Endodermal cell (in vitro differentiated cells): ENCODE data around the gene MAF. TPM values are rescaled to one million over a fixed set of nuclear protein-coding genes. Genes with fewer than 3 reads are reported as not detected.

Source experiments
- DNase-seq: peaks from one replicate; pipeline ENCODE4 v3.0.0-alpha.2; 2017
- H3K27ac ChIP-seq: 2 replicates; pipeline ENCODE4 v1.5.1; 2013; ENCODE audit warnings: mild to moderate bottlenecking, low read depth, low read length, moderate library complexity
- H3K27me3 ChIP-seq: 2 replicates; pipeline ENCODE4 v1.6.1; 2013; ENCODE audit warnings: mild to moderate bottlenecking, low read length, moderate library complexity; ENCODE audit not compliant: insufficient read depth, control insufficient read depth, poor library complexity, severe bottlenecking
- H3K36me3 ChIP-seq: 2 replicates; pipeline ENCODE4 v1.7.0; 2013; ENCODE audit warnings: mild to moderate bottlenecking, low read length, moderate library complexity; ENCODE audit not compliant: control insufficient read depth, insufficient read depth
- H3K4me1 ChIP-seq: one replicate; pipeline ENCODE4 v1.7.0; 2013; ENCODE audit warnings: low read length; ENCODE audit not compliant: control insufficient read depth, insufficient read depth
- H3K4me3 ChIP-seq: 2 replicates; pipeline ENCODE4 v1.5.1; 2013; ENCODE audit warnings: mild to moderate bottlenecking, low read length, moderate library complexity
- H3K9ac ChIP-seq: 2 replicates; pipeline ENCODE4 v1.6.1; 2013; ENCODE audit warnings: mild to moderate bottlenecking, low read length, moderate library complexity; ENCODE audit not compliant: poor library complexity, severe bottlenecking; ENCODE audit errors: extremely low read depth
- H3K9me3 ChIP-seq: 2 replicates; pipeline ENCODE4 v1.6.1; 2013; ENCODE audit warnings: mild to moderate bottlenecking, low read length, moderate library complexity; ENCODE audit not compliant: control insufficient read depth
- H3K27ac Mint-ChIP-seq: 2 replicates; pipeline ENCODE4 v1.8.0; 2020; ENCODE audit warnings: mixed read lengths
- H3K27me3 Mint-ChIP-seq: 2 replicates; pipeline ENCODE4 v1.8.0; 2021; ENCODE audit warnings: mild to moderate bottlenecking, mixed read lengths; ENCODE audit not compliant: insufficient read depth
- H3K36me3 Mint-ChIP-seq: 2 replicates; pipeline ENCODE4 v1.8.0; 2020; ENCODE audit warnings: low read depth, mixed read lengths
- H3K4me1 Mint-ChIP-seq: 2 replicates; pipeline ENCODE4 v1.8.0; 2020; ENCODE audit warnings: mixed read lengths
- H3K4me3 Mint-ChIP-seq: 2 replicates; pipeline ENCODE4 v1.8.0; 2020; ENCODE audit warnings: mild to moderate bottlenecking, moderate library complexity, mixed read lengths
- H3K9me3 Mint-ChIP-seq: 2 replicates; pipeline ENCODE4 v1.8.0; 2020; ENCODE audit warnings: mild to moderate bottlenecking, mixed read lengths
- WGBS, 2 experiments: methylation state at CpG; one replicate each; pipeline versions ENCODE4 v1.1.5 to v1.1.7; 2013; ENCODE audit warnings: missing lambda C conversion rate in 2 of 2, mixed read lengths in 1 of 2; ENCODE audit not compliant: insufficient coverage in 1 of 2, insufficient read length in 1 of 2; 5-methylcytosine and 5-hydroxymethylcytosine counted together
- total RNA-seq, 2 donors: library from RNA; stranded (reverse); fragmentation: NEBNext Ultra II Directional in 1 of 2; extraction: Animal tissue kit (Norgen Biotek cat#: 25700) in 1 of 2; gene quantifications; 2 replicates in 1 of 2; 3 replicates in 1 of 2; pipeline ENCODE4 v1.2.1, GENCODE V29; 2021
- TF ChIP-seq, protein P1 (sequence below): fragments of 200-600 bp; sonication (generic); conservative IDR thresholded peaks from 2 replicates; pipeline ENCODE4 v1.5.0; 2021; ENCODE audit warnings: antibody characterized with exemption, mild to moderate bottlenecking

The MAF gene
- total RNA-seq, 2 donors from 2014 or later: 1.5 to 5.1 TPM

- Histone ChIP-seq H3K27me3 (no peaks in the 10 kb centered on the region), H3K9me3 (no peaks in the 10 kb centered on the region), H3K36me3 (no peaks in the 10 kb centered on the region), H3K27ac (no peak overlapping the region), H3K4me1 (no peaks in the 10 kb centered on the region), H3K4me3 (no peak overlapping the region), H3K9ac (no peak overlapping the region)
- Mint-ChIP-seq H3K4me1 (peaks cover 3% of the 10 kb centered on the region), H3K9me3 (no peaks in the 10 kb centered on the region), H3K27me3 (peaks cover 2% of the 10 kb centered on the region), H3K4me3 (no peak overlapping the region), H3K27ac (no peak overlapping the region), H3K36me3 (no peaks in the 10 kb centered on the region)
- no peak for DNase-seq
- TF ChIP-seq, protein P1, sequence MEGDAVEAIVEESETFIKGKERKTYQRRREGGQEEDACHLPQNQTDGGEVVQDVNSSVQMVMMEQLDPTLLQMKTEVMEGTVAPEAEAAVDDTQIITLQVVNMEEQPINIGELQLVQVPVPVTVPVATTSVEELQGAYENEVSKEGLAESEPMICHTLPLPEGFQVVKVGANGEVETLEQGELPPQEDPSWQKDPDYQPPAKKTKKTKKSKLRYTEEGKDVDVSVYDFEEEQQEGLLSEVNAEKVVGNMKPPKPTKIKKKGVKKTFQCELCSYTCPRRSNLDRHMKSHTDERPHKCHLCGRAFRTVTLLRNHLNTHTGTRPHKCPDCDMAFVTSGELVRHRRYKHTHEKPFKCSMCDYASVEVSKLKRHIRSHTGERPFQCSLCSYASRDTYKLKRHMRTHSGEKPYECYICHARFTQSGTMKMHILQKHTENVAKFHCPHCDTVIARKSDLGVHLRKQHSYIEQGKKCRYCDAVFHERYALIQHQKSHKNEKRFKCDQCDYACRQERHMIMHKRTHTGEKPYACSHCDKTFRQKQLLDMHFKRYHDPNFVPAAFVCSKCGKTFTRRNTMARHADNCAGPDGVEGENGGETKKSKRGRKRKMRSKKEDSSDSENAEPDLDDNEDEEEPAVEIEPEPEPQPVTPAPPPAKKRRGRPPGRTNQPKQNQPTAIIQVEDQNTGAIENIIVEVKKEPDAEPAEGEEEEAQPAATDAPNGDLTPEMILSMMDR: no peak
- WGBS, 2 experiments: 90% methylated on average over 2 of the region's 2 CpGs; no CpG with 5 or more reads in 1 of the 2 experiments
These were observed 35.0 kb upstream of the MAF start for GRCh38 chr16:79635488-79635887.

DNA sequence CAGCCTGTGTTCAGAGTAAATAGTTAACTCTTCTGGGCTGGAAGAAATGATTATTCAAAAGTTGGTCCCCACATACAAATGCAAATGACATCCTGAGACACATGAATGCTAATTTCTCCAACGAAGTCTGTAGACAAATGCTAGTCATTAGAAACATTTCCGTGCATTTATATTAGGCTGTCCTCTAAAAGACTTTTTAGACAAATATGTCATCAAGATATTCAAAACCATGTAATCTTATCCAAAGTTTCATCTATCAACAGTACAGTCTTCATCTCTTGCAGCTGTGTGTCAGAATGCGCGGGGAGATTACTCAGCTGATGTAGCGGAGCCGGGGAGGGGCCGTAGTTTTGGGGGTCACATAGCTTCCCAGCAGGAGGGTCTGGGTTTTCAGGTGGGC is 33.8 kb upstream of the MAF start:
- H3K4me1 Mint-ChIP-seq: no peaks in the 10 kb centered on the region
- no peak for DNase-seq
- Histone ChIP-seq H3K4me3 (no peak overlapping the region), H3K36me3 (no peaks in the 10 kb centered on the region), H3K27ac (no peak overlapping the region), H3K9me3 (no peaks in the 10 kb centered on the region), H3K4me1 (no peaks in the 10 kb centered on the region), H3K27me3 (no peaks in the 10 kb centered on the region), H3K9ac (no peak overlapping the region)
- H3K27me3 Mint-ChIP-seq: peaks cover 2% of the 10 kb centered on the region
- no peaks in the 10 kb centered on the region for H3K9me3 Mint-ChIP-seq
- H3K4me3 Mint-ChIP-seq: no peak overlapping the region
- no peaks in the 10 kb centered on the region for H3K36me3 Mint-ChIP-seq
- no peak overlapping the region for H3K27ac Mint-ChIP-seq
- TF ChIP-seq, protein P1: no peak
- WGBS, 2 experiments: 77 to 94% methylated on average over 5 to 7 of the region's 7 CpGs

DNA sequence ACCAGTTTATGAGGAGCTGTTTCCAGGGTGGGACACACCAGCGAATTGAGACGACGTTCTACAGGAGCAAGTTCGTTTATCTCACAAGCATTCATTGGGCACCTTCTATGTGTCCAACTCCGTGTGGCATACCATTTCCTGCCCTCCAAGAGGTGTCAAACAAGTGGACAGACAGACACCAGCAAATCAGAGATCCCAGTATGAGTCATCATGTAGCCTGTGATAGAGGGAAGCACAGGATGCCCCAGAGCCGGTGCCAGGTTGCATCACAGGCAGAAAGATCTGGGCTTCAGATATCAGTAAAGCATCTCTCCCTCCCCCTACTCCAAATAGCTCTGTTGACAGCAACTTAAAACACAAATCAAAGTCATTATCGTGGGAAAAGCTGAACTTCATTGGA is 31.8 kb upstream of the MAF start:
- H3K9ac ChIP-seq: no peak overlapping the region
- Mint-ChIP-seq H3K4me1 (no peaks in the 10 kb centered on the region), H3K9me3 (no peaks in the 10 kb centered on the region), H3K27me3 (peaks cover 2% of the 10 kb centered on the region), H3K27ac (no peak overlapping the region), H3K4me3 (no peak overlapping the region), H3K36me3 (no peaks in the 10 kb centered on the region)
- no peak overlapping the region for H3K4me3 ChIP-seq
- WGBS, 2 experiments: 90 to 95% methylated on average over 6 to 7 of the region's 7 CpGs
- no peak for DNase-seq
- no peaks in the 10 kb centered on the region for H3K36me3 ChIP-seq
- no peaks in the 10 kb centered on the region for H3K4me1 ChIP-seq
- no peaks in the 10 kb centered on the region for H3K27me3 ChIP-seq
- H3K27ac ChIP-seq: no peak overlapping the region
- TF ChIP-seq, protein P1: no peak
- no peaks in the 10 kb centered on the region for H3K9me3 ChIP-seq
